GM18858 (cell line): ENCODE results near the gene HMX1.

Experiments used
- ATAC-seq: cut with Tn5 transposase; IDR thresholded peaks from one replicate; pipeline ENCODE4 v1.9.1; 2021; ENCODE audit not compliant: unreplicated experiment

The HMX1 gene

GRCh38 chr4:8857766-8858700 is 13.6 kb downstream of the HMX1 start:
- no peak for ATAC-seq

DNA sequence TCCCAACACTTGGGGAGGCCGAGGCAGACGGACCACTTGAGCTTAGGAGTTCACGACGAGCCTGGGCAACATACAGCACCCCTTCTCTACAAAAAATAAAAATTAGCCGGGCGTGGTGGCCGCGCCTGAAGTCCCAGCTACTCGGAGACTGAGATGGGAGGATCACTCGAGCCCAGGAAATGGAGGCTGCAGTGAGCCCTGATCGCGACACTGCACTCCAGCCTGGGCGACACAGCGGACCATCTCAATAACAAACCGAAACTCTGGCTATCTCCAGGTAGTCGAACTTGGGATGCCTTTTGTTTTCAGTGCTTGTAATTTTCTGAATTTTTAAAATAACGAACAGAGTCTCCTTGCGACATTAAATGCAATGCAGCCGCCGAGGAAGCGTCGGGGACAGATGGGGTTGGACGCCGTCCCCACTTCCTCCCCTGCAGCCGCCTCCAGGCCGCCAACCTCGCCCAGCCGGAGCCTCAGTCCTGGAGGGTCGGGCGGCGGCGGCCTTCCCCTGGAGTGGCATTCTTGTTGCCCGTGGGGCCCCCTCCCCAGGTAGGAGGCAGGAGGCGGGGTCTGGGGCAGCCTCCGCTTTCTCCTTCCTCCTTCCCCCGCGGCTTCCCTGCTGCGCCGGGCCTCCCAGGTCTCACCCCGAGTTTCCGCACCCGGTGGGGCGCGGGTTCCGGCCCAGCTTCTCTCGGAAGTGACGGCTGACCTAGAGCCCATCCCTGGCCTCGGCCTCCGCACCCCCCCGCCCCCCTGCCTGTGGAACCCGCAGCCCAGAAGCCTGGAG is 14.6 kb downstream of the HMX1 start:
- ATAC-seq, result no peak

DNA sequence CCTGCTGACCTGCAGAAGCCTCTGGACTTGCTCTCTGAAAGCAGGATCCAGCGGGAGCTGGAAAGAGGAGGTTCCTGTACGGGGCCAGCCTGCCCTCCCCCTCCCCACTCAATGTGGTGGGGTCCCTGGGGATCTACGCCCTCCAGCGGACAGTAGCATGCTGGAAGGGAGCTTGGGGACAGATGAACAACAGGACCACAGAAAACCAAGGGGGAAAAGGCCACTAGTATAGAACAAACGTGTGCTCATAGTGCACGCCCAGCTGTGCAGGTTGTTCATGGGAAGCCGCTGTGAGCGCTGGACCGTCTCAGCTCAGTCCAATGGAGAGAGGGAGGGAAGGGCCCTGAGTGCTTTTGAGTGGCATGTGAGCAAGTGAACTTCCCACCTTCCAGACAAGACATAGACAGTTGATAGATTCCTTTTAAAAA is 15.8 kb downstream of the HMX1 start:
- ATAC-seq, result no peak

- no peak for ATAC-seq
Observed at GRCh38 chr4:8854931-8855330, 16.7 kb downstream of the HMX1 start.

- no peak for ATAC-seq
Observed at GRCh38 chr4:8854016-8854415, 17.6 kb downstream of the HMX1 start.

DNA sequence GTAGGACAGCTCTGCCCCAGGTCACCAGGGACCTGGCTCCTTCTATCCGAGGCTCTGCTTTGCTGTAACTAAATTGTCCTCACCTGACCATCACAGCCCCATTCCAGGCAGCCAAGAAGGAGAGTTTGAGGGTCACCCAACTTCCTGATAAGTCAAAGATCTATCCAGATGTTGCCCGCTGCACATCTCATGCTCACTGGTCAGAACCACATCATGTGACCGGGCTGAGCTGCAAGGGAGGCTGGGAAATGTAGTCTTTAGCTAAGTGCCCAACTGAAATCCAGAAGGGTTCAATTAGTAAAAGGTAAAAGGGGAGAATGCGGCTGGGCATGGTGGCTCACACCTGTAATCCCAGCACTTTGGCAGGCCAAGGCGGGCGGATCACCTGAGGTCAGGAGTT is 18.4 kb downstream of the HMX1 start:
- ATAC-seq, result no peak

GRCh38 chr4:8852118-8852704 is 19.4 kb downstream of the HMX1 start:
- ATAC-seq, result no peak

- ATAC-seq, result no peak
Observed at GRCh38 chr4:8851321-8852117, 20.1 kb downstream of the HMX1 start.

GRCh38 chr4:8850830-8851188 is 20.8 kb downstream of the HMX1 start:
- no peak for ATAC-seq

DNA sequence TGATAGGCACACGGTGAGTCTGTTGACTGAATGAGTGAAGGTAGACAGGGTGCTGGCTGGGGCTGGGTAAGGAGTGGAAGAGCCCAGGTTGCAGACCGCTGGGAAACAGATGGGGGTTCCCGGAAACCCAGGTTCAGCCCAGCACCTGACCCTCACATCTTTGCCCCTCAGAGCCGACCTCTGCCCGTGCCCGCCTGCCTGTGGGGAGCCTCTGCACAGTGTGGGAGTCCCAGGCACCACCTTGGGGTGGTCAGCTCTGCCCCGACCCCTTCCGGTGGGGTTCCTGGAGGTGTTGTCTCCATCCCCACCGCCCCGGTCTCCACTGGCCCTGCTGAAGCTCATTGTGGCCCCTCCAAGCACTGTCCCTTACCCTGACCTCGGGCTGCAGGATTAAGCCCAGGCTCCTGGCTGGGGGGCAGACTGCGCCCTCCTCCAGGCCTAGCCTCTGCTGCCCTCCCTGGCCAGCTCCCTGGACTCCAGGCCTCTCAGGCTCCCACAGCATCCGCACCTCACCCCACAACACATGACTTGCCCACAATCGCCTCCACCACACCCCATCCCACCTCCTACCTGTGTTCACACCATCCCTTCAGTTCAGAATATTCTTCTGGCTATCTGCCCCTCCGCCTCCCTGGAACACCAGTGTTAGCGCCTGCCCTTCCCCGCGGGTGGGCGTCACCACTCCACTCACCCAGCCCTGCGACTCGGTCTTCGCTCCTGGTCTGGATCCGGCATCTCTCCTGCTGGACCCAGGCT is 21.4 kb downstream of the HMX1 start:
- no peak for ATAC-seq

- ATAC-seq, result no peak
Observed at GRCh38 chr4:8849266-8850073, 22.2 kb downstream of the HMX1 start.

DNA sequence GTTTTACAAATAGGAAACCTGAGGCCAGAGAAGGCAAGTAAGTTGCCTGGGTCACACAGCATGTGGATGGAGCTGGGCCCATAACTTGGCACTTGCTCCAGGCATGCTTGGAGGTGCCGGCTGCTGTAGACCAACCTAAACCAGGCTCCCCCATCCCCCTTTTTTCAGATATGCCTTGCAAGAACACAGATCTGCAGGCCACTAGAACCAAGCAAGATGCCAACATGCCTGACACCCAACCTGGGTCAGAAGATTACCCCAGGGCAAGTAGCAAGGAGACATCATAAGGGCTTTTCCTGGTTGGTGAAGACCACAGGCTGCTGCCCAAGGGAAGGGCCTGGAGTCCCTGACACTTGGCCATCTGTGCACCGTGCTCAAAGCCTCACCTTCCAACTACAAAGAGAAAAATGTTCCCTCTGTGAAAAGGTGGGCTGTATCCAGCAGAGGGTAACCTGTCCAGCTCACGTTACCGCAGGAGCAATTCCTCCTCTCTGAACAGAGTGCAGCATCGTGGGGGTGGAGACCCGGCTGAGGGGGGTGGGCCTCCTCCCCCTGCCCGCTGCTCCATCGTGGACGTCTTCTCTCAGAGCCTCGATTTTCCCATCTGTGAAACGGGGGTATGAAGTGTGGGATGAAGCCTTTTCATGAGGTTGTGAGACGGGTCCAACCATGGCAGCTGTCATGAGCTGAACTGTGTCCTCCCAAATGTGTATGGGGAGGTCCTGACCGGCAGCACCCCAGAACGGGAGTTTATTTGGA is 23.0 kb downstream of the HMX1 start:
- ATAC-seq, result no peak

DNA sequence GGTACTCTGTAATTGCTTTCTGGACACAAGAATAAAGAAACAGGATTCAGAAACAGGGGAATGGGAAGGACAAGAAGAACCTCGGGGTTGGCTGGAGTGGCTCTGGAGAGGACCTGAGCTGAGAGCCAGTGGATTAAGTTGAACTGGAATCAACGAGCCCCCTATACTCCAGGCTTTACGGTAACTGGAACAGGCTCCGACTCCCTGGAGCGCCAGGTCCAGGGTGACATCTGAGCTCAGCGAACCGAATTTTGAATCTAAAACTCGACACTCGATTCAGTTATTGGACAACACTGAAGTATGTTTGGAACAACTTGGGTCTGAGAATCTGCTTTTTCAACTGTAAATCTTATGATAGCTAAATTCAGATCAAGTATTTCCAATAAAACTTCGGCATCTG is 23.9 kb downstream of the HMX1 start:
- no peak for ATAC-seq

DNA sequence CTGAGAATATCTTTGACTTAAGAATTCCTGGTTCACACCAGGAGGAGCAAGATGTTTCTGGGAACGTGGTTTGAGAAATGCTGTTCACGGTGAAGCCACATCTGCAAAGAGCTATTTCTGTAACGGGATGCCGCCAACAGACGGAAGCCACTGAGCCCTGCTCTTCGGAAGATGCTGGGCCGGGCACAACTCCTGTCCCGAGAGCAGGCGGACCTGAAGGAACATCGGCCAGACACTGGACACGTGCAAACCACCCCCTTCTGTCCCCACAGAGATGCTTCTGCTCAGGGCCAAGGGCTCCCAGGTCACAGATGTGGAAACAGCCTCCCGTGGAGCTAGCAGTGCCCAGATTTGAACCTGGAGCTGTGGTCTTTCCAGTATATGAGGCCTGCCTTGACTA is 24.3 kb downstream of the HMX1 start:
- ATAC-seq, result no peak

DNA sequence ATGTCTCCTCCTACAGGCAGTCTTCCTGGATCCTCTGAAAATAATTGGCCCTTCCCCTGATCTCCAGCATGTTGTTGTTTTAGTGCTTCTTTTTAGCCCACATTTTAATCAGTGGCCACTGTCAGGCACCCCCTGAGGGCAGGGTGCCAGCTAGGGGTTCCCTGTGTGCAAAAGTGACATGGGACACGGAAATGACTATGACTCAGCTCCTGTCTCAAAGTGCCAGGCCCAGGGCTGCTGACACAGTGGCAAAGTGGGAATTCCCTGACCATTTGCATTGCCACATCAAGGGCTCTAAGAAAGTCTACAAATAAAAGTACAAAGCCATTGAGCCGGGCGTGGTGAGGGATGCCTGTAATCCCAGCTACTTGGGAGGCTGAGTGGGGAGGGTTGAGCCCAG is 24.8 kb downstream of the HMX1 start:
- ATAC-seq, result no peak

DNA sequence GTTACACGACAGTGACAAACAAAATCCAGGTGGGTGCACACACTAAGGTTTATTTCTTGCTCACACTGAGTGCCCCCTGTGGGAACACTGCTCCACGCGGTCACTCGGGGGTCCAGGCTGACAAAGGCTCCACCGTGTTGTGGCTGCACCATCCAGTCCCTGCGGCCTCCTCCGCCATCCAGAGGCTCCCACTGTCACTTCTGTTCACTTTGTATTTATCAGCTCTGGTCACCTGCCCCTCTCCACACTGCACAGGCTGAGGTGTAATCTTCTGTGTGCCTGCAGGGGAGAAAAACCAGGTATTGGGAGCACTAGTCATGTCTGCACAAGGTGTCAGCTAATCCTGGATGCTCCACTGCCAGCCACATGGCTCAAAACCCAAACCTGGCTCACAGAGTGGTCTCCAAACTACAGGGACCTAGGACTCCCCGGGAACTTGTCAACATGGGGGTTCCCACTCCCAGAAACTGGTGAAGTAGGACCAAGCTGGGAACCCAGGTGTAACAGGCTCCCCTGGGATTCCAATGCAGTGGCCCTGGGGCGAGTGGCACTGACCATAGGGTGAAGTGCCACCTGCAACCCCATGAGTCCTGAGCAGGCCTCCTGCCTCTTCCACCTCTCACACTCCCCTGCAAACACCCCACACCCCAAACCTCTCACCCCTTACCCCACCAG is 25.5 kb downstream of the HMX1 start:
- ATAC-seq, result no peak

DNA sequence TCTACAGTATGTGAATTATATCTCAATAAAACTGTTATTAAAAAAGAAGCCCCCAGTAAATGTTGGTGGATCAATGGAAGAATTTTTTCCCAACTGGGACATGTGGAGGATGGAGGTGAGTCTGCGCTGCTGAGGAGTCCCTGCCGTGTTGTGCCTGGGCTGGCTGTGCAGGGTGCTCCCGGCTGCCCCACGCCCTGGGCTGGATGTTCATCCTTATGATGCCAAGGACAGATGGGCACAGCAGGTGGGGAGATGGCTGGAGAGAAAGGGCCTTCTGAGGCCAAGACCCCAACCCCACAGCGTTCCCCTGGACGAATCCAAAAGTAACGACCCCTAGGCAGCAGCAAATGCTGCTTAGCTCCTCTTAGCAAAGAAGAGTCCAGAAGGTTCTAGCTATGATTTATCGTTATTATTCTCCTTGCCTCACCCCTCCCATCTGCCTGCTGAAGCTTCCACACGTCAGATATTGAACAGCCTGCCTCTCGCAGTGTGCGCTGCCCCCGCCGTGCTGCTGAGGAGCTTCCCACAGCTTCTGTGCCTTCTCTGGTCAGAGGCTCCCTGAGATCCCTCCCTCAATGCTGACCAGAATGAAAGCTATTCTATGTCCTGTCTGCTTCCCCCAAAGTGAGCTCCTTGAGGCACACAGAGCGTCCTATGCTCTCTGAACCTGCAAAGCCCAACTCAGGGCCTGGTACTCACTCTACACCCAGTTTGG is 26.5 kb downstream of the HMX1 start:
- no peak for ATAC-seq

GRCh38 chr4:8843597-8843996 is 28.0 kb downstream of the HMX1 start:
- no peak for ATAC-seq
